Stimulated activated CD4-positive, alpha-beta T cell treated with anti-CD3 and anti-CD28 coated beads, Interleukin-4, amount 100 ng/mL, for 48 hours (primary cell): ENCODE measurements around the gene UQCR11.
A peak's percentile ranks its signal among the peaks of the same experiment; 100 is the strongest.

Experiments used
- DNase-seq, 2 donors: peaks; one replicate each; pipeline ENCODE4 v3.0.0-alpha.2; 2020; ENCODE audit warnings: low read depth in 2 of 2

UQCR11 gene

GRCh38 chr19:1616875-1617274, 11.6 kb upstream of the UQCR11 start:
- no peak for DNase-seq

DNA sequence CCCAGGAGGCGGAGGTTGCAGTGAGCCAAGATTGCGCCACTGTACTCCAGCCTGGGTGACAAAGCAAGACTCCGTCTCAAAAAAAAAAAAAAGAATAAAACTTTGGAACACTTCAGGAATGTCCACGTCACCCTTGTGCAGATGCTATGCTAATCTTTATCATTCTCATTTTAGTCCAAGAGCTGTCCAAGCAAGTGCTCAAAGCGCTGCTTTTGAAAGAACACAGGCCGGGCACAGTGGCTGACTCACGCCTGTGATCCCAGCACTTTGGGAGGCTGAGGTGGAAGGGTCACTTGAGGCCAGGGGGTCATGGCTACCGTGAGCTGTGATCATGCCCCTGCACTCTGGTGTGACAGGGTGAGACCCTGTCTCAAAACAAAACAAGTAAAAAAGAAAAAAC, 11.1 kb upstream of the UQCR11 start:
- DNase-seq, result no peak

DNA sequence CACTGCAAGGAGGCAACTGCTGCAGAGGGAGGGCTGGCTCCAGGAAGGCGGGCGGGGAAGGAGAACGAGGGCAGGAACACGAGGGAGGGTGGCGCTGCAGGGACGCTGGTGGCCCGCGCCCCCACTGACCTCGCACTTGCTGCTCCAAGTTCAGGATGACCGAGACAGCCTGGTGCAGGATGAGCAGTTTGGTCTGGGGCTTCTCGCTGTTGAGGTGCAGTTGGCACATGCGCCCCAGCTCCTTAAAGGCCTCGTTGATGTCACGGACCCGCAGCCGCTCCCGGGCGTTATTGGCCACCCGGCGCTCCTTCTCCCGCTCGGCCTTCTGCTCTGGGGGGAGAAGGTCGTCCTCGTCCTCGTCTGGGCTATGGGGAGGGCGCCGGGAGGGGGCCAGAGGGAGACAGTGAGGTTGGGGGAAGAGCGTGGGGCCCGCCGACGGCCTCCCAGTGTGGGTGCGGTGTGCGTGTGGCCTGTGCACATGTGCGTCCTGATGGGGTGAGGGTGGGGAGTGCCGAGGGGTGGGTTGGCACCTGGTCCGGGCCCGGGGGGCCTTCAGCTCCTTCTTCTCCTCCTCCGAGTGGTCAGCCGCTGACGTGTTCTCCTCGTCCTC, 10.0 kb upstream of the UQCR11 start:
- no peak for DNase-seq

DNA sequence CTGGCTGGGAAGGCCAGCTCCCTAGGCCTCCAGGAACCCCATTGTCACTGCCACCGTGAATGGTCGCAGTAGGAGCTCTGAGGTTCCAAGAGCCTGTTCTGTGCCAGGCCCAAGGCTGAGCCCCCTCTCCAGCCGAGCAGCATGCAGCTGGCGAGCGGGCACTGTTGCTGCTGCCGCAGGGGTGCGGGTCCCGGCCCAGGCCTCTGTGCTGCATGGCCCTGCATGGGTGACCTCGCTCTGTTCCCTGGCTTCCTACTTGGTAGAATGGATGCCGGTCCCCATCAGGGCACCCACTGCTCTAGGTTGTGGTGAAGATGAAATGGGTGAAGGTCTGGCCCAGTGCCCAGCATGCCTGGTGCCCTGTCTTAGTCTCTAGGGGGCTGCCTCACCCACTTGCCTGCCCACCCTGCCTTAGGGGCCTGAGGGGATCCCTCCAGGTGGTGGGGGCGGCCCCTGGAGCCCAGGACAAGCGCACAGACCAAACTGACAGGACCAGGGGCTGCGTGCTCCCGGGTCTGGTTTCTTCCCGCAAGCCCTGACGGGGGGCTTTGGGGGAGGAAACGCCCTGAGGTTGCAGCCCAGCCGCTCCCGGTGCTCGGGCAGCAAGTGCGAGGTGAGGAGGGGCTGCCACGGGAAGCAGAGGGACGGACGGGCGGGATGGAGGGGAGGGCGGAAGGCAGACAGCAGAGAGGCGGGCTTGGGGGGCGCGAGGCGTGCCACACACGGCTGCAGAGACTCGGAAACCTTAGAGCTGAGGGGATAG, 8.7 kb upstream of the UQCR11 start:
- no peak for DNase-seq

- DNase-seq, result no peak
Observed at GRCh38 chr19:1613146-1613545, 7.9 kb upstream of the UQCR11 start.

GRCh38 chr19:1612114-1613086, 7.1 kb upstream of the UQCR11 start:
- DNase-seq, result no peak

- DNase-seq, result no peak
Observed at GRCh38 chr19:1611353-1611752, 6.1 kb upstream of the UQCR11 start.

- DNase-seq, result no peak
Observed at GRCh38 chr19:1610579-1610978, 5.3 kb upstream of the UQCR11 start.

DNA sequence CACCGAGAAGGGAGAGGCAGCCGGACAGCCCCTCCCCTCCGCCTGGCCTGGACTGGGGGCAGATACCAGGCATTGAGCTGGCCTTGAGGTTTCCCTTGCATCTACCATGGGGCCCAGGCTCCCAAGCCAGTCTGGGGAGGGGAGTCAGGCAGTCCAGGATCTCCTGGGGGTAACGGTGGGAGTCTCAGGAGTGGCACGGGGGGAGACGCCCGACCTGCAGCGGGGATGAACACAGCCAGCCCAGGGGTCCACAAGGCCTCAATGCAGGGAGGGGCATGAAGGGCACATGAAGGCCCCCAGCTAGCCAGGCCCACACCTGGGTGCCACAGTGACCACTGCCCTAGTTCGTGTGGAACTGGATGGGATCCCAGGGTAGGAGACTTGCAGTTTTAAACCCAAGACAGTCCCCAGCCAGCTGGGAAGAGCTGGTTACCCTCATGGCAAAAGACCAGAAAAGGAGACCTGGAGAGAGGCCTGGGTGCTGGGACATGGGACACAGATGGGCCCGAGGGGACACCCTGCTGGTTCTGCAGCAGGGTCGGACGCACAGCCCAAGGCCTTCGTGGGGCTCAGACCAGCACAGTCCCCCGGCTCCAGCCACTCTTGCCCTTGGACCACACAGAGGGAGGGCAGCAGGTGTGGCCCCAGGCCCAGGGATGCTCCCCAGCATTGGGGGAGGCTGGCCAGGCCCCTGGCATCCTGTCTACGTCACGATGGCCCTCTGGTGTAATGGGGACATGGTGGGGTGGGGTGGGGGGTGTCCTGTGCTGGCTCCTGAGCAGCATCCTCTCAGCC, 4.6 kb upstream of the UQCR11 start:
- DNase-seq, result no peak

DNA sequence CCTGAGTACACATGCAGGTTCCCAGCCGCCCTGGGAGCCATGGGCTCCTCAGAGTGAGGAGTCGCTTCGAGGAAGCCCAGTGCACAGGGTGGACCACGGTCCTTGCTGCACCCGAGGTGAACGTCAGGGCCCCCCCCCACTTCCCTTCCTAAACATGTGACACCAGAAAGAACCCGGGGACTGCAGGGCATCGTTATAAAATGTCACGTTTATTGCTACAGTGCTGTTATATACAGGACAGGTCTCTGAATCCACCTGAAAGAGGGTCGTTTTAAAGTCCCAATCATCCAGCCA, 3.8 kb upstream of the UQCR11 start:
- no peak for DNase-seq

- DNase-seq, result no peak
Observed at GRCh38 chr19:1608359-1609102, 3.3 kb upstream of the UQCR11 start.

DNA sequence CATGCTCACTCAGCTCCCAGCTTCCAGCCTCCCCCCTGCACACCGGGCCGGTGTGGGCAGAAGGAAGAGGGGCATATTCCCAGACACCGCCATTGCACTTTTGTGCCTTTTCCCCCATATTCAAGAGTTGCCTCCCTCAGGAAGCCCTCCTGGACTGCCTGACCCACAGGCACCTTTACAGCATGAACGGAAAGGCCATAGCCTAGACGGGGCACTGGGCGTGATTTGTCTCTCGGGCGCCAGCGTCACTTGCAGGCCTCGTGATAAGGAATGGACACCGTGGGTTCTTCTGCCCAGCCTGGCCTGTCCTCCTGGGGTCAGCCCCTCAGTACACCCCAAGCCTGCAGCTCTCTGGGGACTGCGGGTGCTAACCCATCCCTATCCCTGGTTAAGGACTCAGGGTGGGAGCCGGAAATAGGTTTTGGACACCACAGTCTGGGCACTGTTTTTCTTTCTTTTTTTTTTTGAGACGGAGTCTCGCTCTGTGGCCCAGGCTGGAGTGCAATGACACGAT, 933 bp upstream of the UQCR11 start:
- DNase-seq, result no peak

GRCh38 chr19:1602091-1602707, 3.1 kb downstream of the UQCR11 start:
- no peak for DNase-seq

DNA sequence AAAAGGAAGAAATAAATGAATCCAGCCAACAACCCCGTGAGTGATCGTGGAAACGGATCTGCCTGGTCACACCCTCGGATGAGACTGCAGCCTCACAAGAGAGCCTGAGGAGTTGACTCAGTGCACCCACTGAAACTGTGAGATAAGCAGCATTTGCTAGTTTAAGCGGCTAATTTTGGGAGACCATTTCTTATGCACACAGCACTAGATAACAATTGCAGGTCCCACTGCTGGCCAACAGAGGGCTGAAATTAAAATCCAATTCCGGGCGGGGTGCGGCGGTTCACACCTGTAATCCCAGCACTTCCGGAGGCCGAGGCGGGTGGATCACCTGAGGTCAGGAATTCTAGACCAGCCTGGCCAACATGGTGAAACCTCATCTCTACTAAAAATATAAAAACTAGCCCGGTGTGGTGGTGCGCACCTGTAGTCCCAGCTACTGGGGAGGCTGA, 3.6 kb downstream of the UQCR11 start:
- no peak for DNase-seq

DNA sequence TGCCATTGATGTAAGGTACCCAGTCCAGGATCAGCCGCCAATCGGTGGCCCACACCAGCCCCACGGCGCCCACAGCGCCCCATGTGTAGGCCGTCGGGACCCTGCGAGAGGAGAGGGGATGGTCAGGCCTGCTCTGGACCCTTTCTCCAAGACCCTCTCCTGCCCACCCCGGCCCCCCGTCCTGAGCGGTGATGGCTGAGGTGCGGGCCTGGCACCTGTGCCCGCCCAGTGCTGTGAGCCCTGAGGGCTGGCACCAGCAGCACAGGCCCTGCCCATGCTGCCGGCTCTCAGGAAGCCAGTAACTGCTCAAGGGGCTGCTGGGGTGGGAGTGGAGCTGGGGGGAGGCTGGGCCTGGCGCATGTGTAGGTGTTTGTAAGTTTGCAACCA, 5.8 kb downstream of the UQCR11 start:
- no peak for DNase-seq

DNA sequence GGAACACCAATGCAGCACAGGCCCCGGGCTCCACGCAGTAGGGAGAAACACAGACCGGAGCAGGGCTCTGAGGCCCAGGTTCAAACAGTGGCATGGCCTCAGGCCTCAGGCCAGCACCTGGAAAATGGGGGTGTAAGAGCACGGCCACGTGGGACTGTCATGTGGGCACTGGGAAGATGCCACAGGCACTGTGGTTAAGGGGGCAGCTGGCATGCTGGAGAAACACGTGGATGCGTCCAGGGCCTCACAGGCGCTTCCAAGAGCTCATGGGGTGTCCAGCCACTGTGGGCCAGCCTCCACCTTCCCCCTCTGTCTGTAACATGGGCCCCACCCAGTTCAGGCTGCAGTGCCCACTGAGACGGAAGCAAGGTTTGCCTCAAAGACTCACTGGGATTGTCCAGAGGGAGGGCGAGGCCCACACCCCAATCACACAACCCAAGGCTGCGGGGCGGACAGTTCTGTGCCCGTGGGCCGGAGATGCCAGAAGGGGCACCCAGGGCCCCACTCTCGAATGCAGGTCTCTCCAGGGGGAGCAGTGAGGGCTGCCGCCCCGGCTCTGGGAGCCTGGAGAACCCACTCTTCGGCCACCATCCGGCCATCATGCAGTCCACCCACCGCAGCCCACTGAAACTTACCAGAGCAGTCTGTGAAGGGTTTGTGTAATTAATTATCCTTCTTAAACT, 6.3 kb downstream of the UQCR11 start:
- no peak for DNase-seq

- no peak for DNase-seq
Observed at GRCh38 chr19:1593501-1593772, 11.8 kb downstream of the UQCR11 start.

DNA sequence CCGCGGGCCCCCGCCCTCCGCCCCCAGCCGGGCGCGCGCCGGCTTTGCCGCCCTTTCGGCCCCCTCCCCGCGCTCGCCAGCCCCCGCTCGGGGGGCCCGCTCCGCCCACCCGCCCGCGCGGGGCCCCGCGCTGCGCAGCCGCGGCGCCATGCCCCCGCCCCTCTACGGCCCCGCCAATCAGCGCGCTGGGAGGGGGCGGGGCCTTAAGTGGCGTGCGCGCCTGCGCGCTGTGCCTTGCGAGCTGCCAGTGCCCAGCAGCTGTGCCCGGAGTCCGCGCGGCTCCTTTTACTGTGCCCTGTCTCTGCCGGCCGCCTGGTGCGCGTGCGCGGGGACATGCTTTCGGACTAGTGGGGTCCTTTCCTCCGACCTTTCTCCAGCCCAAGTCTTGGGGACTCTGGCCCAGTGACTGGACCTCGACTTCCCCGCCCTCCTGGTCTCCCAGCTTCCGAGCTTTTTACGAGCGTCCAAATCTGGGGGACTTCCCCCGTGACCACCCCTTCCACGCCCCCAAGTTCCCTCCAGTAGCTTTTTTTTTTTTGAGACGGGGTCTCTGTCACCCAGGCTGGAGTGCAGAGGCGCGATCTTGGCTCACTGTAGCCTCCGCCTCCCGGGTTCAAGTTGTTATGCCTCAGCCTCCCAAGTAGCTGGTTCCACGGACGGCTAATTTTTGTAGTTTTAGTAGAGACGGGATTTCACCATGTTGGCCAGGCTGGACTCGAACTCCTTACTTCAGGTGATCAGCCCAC, 12.3 kb downstream of the UQCR11 start, which contains the start of gene MBD3:
Gene MBD3 (minus strand): TSS at position 111 of the 746 bp plus-strand sequence. CDS start 234 bp downstream, outside the sequence.
- DNase-seq, result peak; percentile 81 to 84
